K562 (cell line): Measurements from ENCODE around the gene ILF3. TPM values are rescaled to one million over a fixed set of nuclear protein-coding genes. Genes with fewer than 3 reads are reported as not detected.
A peak's percentile ranks its signal among the peaks of the same experiment; 100 is the strongest.

Experiments used
- ARID3A ChIP-seq: IDR thresholded peaks from 2 replicates; pipeline ENCODE4 v1.6.1; 2012; ENCODE audit warnings: low read depth, low read length, improper control_type of control experiment, borderline replicate concordance
- ATF1 ChIP-seq, 2 experiments: fragments of 450-650 bp in 1 of 2; IDR thresholded peaks; 2 replicates each; pipeline ENCODE4 v1.6.1; 2016; ENCODE audit warnings: missing compliant biosample characterization in 1 of 2, missing genetic modification characterization in 1 of 2
- CBX5 ChIP-seq: IDR thresholded peaks from 2 replicates; pipeline ENCODE4 v1.6.1; 2014; ENCODE audit warnings: low read depth, borderline replicate concordance
- CTCF ChIP-seq, 3 experiments: IDR thresholded peaks in 2 of 3; conservative IDR thresholded peaks in 1 of 3; 2 replicates each; pipeline ENCODE4 v1.5.1; 2011 to 2012; ENCODE audit warnings: low read length in 3 of 3, mild to moderate bottlenecking in 3 of 3, control low read depth in 2 of 3, improper control_type of control experiment in 1 of 3, inconsistent platforms in 1 of 3, low read depth in 1 of 3, mixed read lengths in 1 of 3, moderate library complexity in 1 of 3; ENCODE audit not compliant: insufficient read depth in 2 of 3
- KDM1A ChIP-seq, 2 experiments: fragments of 450-650 bp; IDR thresholded peaks; 2 replicates each; pipeline ENCODE4 v1.6.1; 2016; ENCODE audit warnings: mild to moderate bottlenecking in 2 of 2
- L3MBTL2 ChIP-seq: fragments of 450-650 bp; IDR thresholded peaks from 2 replicates; pipeline ENCODE4 v1.6.1; 2016; ENCODE audit warnings: mild to moderate bottlenecking, moderate library complexity
- PTBP1 ChIP-seq: fragments of 200-400 bp; formaldehyde crosslinking; IDR thresholded peaks from 2 replicates; pipeline ENCODE4 v1.6.1; 2017; ENCODE audit warnings: low read depth, low read length
- REST ChIP-seq, 2 experiments: fragments of 450-650 bp; formaldehyde crosslinking in 1 of 2; IDR thresholded peaks; 2 replicates each; pipeline versions ENCODE4 v1.4.0 to v1.6.1; 2014 to 2020; ENCODE audit warnings: mild to moderate bottlenecking in 2 of 2, borderline replicate concordance in 1 of 2, low read depth in 1 of 2
- SMC3 ChIP-seq: conservative IDR thresholded peaks from 2 replicates; pipeline ENCODE4 v1.6.1; 2011; ENCODE audit warnings: low read depth, low read length, improper control_type of control experiment; ENCODE audit not compliant: insufficient read depth
- SRF ChIP-seq, 2 experiments: fragments of 250-450, 450-650 bp in 1 of 2; sonication (Bioruptor Pico) in 1 of 2; sonication (generic) in 1 of 2; formaldehyde crosslinking; IDR thresholded peaks; 2 replicates each; pipeline versions ENCODE4 v1.5.0 to v1.5.1; 2020 to 2022; ENCODE audit warnings: mild to moderate bottlenecking in 1 of 2, missing genetic modification reagents in 1 of 2
- TFAM ChIP-seq: fragments of 250-450 bp; sonication (Bioruptor Pico); conservative IDR thresholded peaks from 2 replicates; pipeline ENCODE4 v1.5.0; 2021; ENCODE audit warnings: mild to moderate bottlenecking, moderate library complexity
- ZC3H4 ChIP-seq: sonication (generic); formaldehyde crosslinking; IDR thresholded peaks from 2 replicates; pipeline ENCODE4 v1.9.0; 2021; ENCODE audit warnings: missing genetic modification reagents, borderline replicate concordance
- ZNF444 ChIP-seq: fragments of 250-450 bp; sonication (Bioruptor Pico); IDR thresholded peaks from 2 replicates; pipeline ENCODE4 v1.4.0; 2020; ENCODE audit warnings: mild to moderate bottlenecking, moderate library complexity
- ZNF551 ChIP-seq: fragments of 250-450 bp; sonication (Bioruptor Pico); IDR thresholded peaks from 2 replicates; pipeline ENCODE4 v1.5.0; 2021; ENCODE audit warnings: mild to moderate bottlenecking, moderate library complexity
- ZNF57 ChIP-seq: fragments of 450-650 bp; formaldehyde crosslinking; IDR thresholded peaks from 2 replicates; pipeline ENCODE4 v1.4.0; 2020; ENCODE audit warnings: mild to moderate bottlenecking, moderate library complexity
- ZNF778 ChIP-seq: fragments of 450-650 bp; formaldehyde crosslinking; IDR thresholded peaks from 2 replicates; pipeline ENCODE4 v1.4.0; 2020; ENCODE audit warnings: mild to moderate bottlenecking, moderate library complexity
- polyA plus RNA-seq, 8 experiments: library from polyadenylated mRNA; depleted of rRNA in 4 of 8; stranded (reverse) in 5 of 8; unstranded in 3 of 8; fragments of >200 nt; fragmentation: Nextera tagmentation in 2 of 8; fragmentation: Illumina TruSeq in 1 of 8; extraction: Ambion mirVana in 2 of 8; extraction: Trizol in 1 of 8; gene quantifications; 2 replicates each; pipeline versions ENCODE4 v1.2.1 to v1.2.3, GENCODE V29; 2011 to 2014; ENCODE audit warnings: inconsistent platforms in 1 of 8, missing spikeins in 1 of 8
- total RNA-seq, 7 experiments: library from RNA; depleted of rRNA in 6 of 7; stranded (reverse); fragments of >200 nt in 6 of 7; fragmentation: Illumina TruSeq in 2 of 7; extraction: Trizol in 2 of 7; gene quantifications; 2 replicates each; pipeline versions ENCODE4 v1.2.1 to v1.2.3, GENCODE V29; 2011 to 2021; ENCODE audit warnings: low replicate concordance in 1 of 7

The ILF3 gene
- total and polyA plus RNA-seq, 9 of the 15 experiments (the other 6 are each of a cell fraction or from before 2014, with no cell fraction given), result 26.0 to 453 (median 175) TPM

- TF ChIP-seq REST (IDR thresholded peaks at IDR 0.05; ENCODE audit: borderline replicate concordance) (peak; percentile 63), REST (CRISPR knock-in tag; IDR thresholded peaks at IDR 0.05; ENCODE audit: low read depth) (no peak), ARID3A (peak; percentile 91), L3MBTL2 (no peak), CTCF (IDR thresholded peaks at IDR 0.05 in 2 of 3, conservative IDR thresholded peaks at IDR 0.05 in 1 of 3; ENCODE audit: insufficient read depth in 2 of 3, low read depth in 1 of 3, low read length in 3 of 3) (peak in 2 of 3 experiments; percentile 68 to 82; a peak in 5 of 6 replicates), TFAM (CRISPR knock-in tag) (no peak), ZC3H4 (CRISPR knock-in tag) (no peak), ZNF444 (no peak), ZNF551 (CRISPR knock-in tag) (no peak), CBX5 (no peak), ZNF778 (CRISPR knock-in tag) (no peak), KDM1A (IDR thresholded peaks at IDR 0.05) (peak; percentile 17 to 53; a peak in 2 of 4 replicates), ATF1 (CRISPR knock-in tag; IDR thresholded peaks at IDR 0.05) (no peak), ATF1 (tag; IDR thresholded peaks at IDR 0.05) (no peak), ZNF57 (CRISPR knock-in tag) (no peak), PTBP1 (0 out of 2 replicates have a peak, but pooled peaks have one; percentile 68), SMC3 (0 out of 2 replicates have a peak, but pooled peaks have one; percentile 39), SRF (CRISPR knock-in tag; IDR thresholded peaks at IDR 0.05) (no peak)
Measured at GRCh38 chr19:10699650-10700335, 45.6 kb downstream of the ILF3 start (continued).
